BJ (cell line): ENCODE data around the gene SEPHS1. TPM values are rescaled to one million over a fixed set of nuclear protein-coding genes. Genes with fewer than 3 reads are reported as not detected.
"Not testable (repeated sequence)": the region's sequence is repeated elsewhere in the genome, so short reads cannot be mapped to it uniquely, and the experiment has no call there.

Experiments used
- CTCF ChIA-PET: fragments of 350-600 bp; formaldehyde crosslinking; extraction: SDS; loops from one replicate; lab custom pipeline; 2021; ENCODE audit warnings: antibody characterized with exemption, inconsistent platforms; lab: Yijun Ruan, JAX
- POLR2A ChIA-PET: fragments of 300-600 bp; sonication (Branson Sonifier 250); formaldehyde crosslinking; extraction: SDS; loops from one replicate; lab custom pipeline; 2021; ENCODE audit warnings: antibody characterized with exemption; lab: Charles Lee
- DNase-seq: peaks from one replicate; pipeline ENCODE4 v3.0.0-alpha.2; 2011; ENCODE audit warnings: low read depth
- H3K27me3 ChIP-seq: 2 replicates; pipeline ENCODE4 v1.6.0; 2011; ENCODE audit warnings: low read length; ENCODE audit not compliant: control insufficient read depth, insufficient read depth
- H3K36me3 ChIP-seq: 2 replicates; pipeline ENCODE4 v1.5.1; 2011; ENCODE audit warnings: low read length; ENCODE audit not compliant: control insufficient read depth, insufficient read depth
- H3K4me3 ChIP-seq: 2 replicates; pipeline ENCODE4 v1.5.1; 2011; ENCODE audit warnings: low read depth, mild to moderate bottlenecking, control low read depth, low read length
- polyA plus RNA-seq: library from polyadenylated mRNA; depleted of rRNA; stranded (reverse); fragments of >200 nt; gene quantifications from 2 replicates; pipeline ENCODE4 v1.2.3, GENCODE V29; 2011
- TF ChIP-seq, protein P1 (sequence below): IDR thresholded peaks from 2 replicates; pipeline ENCODE4 v1.5.1; 2011; ENCODE audit warnings: low read depth, mild to moderate bottlenecking, control low read depth, inconsistent platforms, low read length, moderate library complexity; ENCODE audit not compliant: insufficient read depth

Gene SEPHS1
- polyA plus RNA-seq, 1 experiment, result 41.9 TPM

GRCh38 chr10:13337128-13337826 is 10.8 kb downstream of the SEPHS1 start:
- CTCF ChIA-PET, result no interaction called here
- no peaks in the 10 kb centered on the region; the same call in 1 of the 2 replicates for H3K36me3 ChIP-seq
- TF ChIP-seq, protein P1, sequence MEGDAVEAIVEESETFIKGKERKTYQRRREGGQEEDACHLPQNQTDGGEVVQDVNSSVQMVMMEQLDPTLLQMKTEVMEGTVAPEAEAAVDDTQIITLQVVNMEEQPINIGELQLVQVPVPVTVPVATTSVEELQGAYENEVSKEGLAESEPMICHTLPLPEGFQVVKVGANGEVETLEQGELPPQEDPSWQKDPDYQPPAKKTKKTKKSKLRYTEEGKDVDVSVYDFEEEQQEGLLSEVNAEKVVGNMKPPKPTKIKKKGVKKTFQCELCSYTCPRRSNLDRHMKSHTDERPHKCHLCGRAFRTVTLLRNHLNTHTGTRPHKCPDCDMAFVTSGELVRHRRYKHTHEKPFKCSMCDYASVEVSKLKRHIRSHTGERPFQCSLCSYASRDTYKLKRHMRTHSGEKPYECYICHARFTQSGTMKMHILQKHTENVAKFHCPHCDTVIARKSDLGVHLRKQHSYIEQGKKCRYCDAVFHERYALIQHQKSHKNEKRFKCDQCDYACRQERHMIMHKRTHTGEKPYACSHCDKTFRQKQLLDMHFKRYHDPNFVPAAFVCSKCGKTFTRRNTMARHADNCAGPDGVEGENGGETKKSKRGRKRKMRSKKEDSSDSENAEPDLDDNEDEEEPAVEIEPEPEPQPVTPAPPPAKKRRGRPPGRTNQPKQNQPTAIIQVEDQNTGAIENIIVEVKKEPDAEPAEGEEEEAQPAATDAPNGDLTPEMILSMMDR, result no peak
- no peak for DNase-seq
- H3K4me3 ChIP-seq, result no peak overlapping the region
- no peaks in the 10 kb centered on the region for H3K27me3 ChIP-seq
- POLR2A ChIA-PET, result no interaction called here

- DNase-seq, result no peak
- Histone ChIP-seq H3K36me3 (peaks cover 2% of the 10 kb centered on the region; the same call in 1 of the 2 replicates), H3K27me3 (no peaks in the 10 kb centered on the region), H3K4me3 (no peak overlapping the region)
- ChIA-PET POLR2A (no interaction called here), CTCF (interaction anchor here (0.7 kb wide), 1 partner anchor 424 kb away, joined by 3 read pairs; no protein-coding TSS in a partner anchor)
- TF ChIP-seq, protein P1, result no peak
Measured at GRCh38 chr10:13335881-13336280, 12.2 kb downstream of the SEPHS1 start.

DNA sequence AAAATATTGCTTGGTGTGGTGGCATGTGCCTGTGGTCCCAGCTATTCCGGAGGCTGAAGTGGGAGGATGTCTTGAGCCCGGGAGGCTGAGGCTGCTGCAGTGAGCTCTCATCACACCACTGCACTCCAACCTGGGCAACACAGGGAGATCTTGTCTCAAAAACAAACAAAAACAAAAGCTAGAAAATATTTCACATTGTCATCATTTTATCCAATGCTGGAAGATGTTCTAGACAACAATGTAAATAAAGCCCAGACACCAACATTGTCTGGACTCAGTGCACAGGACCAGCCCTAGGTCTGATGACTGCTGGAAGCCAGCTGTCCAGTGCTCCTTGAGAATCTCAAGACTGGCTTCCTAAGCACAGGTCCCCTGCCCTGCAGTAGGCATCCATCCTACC is 13.5 kb downstream of the SEPHS1 start:
- TF ChIP-seq, protein P1, result no peak
- no peaks in the 10 kb centered on the region for H3K27me3 ChIP-seq
- POLR2A ChIA-PET, result no interaction called here
- CTCF ChIA-PET, result interaction anchor here (0.9 kb wide), 1 partner anchor 9 kb away, joined by 3 read pairs; no protein-coding TSS in a partner anchor
- H3K4me3 ChIP-seq, result no peak overlapping the region
- no peak for DNase-seq
- peaks cover 5% of the 10 kb centered on the region for H3K36me3 ChIP-seq

GRCh38 chr10:13331646-13332045 is 16.4 kb downstream of the SEPHS1 start:
- DNase-seq, result no peak
- POLR2A ChIA-PET, result no interaction called here
- Histone ChIP-seq H3K27me3 (no peaks in the 10 kb centered on the region), H3K36me3 (peaks cover 7% of the 10 kb centered on the region), H3K4me3 (no peak overlapping the region)
- TF ChIP-seq, protein P1, result no peak
- CTCF ChIA-PET, result no interaction called here

DNA sequence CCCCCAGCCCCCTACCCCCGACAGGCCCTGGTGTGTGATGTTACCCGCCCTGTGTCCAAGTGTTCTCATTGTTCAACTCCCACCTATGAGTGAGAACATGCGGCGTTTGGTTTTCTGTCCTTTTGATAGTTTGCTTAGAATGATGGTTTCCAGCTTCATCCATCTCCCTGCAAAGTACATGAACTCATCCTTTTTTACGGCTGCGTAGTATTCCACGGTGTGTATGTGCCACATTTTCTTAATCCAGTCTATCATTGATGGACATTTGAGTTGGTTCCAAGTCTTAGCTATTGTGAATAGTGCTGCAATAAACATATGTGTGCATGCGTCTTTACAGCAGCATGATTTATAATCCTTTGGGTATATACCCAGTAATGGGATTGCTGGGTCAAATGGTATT is 17.1 kb downstream of the SEPHS1 start:
- CTCF ChIA-PET, H3K27me3 ChIP-seq, H3K36me3 ChIP-seq, H3K4me3 ChIP-seq, POLR2A ChIA-PET, DNase-seq: not testable (repeated sequence)
